ENCODE data around the gene DCAKD.

The DCAKD gene

DNA sequence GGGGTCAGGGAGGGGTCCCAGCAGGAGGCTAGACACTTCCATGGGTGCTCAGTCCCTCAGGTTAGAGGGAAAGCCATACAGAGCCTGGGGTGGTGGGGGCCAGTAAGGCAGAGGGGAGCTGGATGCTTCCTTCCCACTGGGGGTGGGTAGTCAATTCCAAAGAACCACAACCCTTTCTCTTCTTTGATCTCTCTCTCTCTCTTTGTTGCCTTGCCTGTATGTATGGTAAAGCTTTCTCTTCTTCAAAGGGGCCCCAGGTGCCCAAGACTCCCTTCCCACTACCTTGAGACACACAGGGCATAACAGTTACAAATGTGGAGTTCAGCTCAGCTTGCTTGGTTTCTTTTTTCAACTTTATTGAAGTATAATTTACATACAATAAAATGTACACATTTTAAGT, 52.8 kb downstream of the DCAKD start:
- no peak for DNase-seq

GRCh38 chr17:44997733-44998520, 53.5 kb downstream of the DCAKD start:
- DNase-seq = no peak

DNA sequence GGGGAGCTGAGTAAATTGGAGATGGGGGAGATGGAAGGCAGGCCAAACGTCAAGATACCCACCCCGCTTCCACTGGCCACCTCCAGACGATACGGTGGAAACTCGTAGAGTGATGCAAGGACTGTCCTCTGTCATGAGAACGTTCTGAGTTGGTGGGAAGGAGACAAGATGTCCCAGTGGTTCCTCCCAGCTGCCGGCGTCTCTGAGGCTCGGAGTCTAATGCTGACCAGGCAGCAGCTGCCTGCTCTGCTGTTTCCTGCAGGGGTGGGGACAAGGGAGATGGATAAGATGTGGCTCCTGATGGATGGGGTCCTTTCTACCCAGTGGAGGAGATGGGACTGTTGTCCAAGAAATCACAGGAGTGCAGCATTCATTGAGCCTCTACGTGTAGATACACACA, 55.1 kb downstream of the DCAKD start:
- DNase-seq = no peak

- no peak for DNase-seq
Observed at GRCh38 chr17:44995436-44996001, 55.9 kb downstream of the DCAKD start.

GRCh38 chr17:44992242-44992939, 59.0 kb downstream of the DCAKD start:
- no peak for DNase-seq

DNA sequence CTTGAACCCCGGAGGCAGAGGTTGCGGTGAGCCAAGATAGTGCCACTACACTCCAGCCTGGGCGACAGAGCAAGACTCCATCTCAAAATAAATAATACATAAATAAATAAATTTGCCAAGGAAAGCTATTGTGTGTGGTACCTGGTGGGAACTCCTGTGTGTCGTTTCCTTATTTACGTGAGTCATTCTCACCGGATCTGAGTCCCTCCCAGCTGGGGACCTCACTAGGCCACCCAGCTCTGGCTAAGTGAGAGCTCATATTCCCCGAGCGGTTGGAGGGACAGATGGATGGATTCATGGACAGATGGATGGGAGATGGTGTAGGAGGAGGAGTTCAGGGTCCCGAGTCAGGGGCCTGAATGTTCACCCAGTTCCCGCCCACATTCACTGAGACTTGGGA, 60.4 kb downstream of the DCAKD start:
- no peak for DNase-seq

DNA sequence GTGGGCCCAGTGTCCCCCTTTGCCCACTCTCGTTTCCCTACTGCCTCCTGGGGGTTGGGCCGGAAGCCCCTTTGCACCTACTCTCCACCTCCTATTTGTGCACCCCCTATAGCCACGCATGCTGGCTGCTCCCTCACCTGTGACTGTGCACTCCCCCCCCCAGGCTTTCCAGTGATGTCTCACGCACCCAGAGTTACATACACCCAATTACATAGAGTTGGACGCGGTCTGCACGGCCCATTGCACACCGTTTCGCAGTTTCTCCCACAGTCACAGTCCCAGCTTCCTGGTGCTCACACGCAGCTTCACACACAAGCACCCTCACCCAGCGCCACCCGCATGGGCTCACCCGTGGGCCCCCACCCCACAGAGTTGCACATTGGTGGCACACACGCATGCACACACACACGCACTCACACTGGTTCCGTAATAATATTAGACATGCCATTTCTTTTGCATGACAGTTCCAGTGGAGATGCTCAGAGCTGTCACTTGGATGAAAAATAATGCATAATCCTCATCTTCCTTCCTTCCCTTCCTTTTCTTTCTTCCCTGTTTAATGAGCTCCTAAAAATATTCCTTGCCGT, 61.8 kb downstream of the DCAKD start:
- DNase-seq = no peak

- DNase-seq = no peak
Observed at GRCh38 chr17:44988044-44988942, 63.1 kb downstream of the DCAKD start.

DNA sequence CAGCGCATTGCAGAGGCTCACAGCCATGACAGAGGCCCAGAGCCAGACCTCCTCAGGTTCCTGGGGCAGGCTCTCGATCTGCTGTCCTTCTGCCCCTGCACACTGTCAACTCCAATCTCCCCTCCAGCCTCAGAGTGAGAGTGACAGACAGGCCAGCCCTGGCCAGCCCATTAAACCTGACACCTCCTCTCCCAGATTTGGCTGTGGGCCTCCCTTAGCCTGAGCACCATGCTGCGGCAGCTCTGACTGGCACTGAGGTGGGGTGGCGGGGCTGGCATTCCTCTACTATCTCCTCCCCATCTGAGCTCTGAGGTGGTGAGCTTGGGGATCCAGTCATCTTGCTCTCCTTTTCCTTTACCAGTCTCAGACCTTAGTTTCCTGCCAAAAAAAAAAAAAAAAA, 67.9 kb downstream of the DCAKD start:
- DNase-seq = no peak

- no peak for DNase-seq
Observed at GRCh38 chr17:44982113-44982702, 69.2 kb downstream of the DCAKD start.

DNA sequence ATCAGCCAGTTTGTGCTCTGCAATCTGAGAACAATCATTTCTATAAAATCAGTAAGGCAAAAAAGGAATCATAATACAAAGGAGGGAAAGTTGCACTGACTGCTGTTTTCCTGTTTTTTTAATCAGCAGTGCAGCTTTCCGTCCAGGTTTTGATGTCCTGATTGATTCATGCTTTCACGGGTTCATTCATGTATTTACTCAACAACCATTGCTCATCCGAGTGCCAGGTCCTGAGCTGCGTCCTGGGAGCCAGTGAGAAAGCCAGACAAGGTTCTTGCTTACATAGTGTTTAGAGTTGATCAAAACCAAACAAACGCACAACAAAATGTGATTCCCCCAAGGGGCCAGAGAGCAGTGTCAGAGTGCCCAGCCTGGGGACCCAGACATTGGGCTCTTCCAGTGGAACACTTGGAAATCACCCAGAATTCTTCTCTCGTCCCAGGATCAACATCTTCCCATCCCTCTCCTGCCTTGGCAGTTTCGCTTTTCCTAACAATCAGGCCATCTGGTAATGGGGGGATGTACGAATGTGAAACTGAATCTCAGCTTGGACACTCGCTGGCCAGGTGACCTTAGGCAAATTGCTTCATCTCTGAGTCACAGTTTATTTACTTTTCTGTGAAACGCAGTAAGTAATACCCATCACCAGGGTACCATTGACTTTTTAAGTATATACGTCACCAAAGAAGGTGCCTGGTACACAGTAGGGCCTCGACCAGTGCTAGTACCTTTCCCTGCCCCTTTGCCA, 70.0 kb downstream of the DCAKD start:
- no peak for DNase-seq

- DNase-seq = no peak
Observed at GRCh38 chr17:44979426-44979995, 71.9 kb downstream of the DCAKD start.

GRCh38 chr17:44978807-44979206, 72.6 kb downstream of the DCAKD start:
- no peak for DNase-seq

GRCh38 chr17:44977814-44978550, 73.5 kb downstream of the DCAKD start:
- DNase-seq = no peak

DNA sequence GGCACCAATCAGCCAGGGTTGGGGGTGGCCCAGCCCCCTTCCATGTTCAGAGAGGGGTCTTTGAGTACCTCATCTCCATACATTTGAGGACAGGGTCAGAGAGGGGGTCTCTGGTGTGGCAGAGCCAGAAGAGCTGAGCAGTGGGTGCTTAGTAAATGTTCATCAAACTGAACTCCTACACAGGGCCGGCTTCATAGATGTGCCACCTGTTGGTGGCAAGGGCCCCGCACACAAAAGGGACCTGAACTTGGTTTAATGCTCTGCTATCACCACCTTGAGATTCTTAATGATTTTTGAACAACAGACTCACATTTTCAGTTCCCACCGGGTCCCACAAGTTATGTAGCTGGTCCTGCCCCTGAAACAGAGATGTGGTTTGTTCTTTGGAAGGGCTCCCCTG, 74.4 kb downstream of the DCAKD start:
- no peak for DNase-seq

- no peak for DNase-seq
Observed at GRCh38 chr17:44976206-44976605, 75.2 kb downstream of the DCAKD start.

Measured in GDM1 (cell line).